Mesendoderm (in vitro differentiated cells): ENCODE data around the gene BTBD18.

ENCODE experiments used
- DNase-seq: peaks from one replicate; pipeline ENCODE4 v3.0.0; 2013
- H2AK5ac ChIP-seq: 2 replicates; pipeline ENCODE4 v1.6.1; 2013; ENCODE audit warnings: low read length, inconsistent platforms
- H2BK120ac ChIP-seq: 2 replicates; pipeline ENCODE4 v1.6.1; 2013; ENCODE audit warnings: low read depth, mild to moderate bottlenecking, low read length, moderate library complexity, mixed read lengths
- H2BK15ac ChIP-seq: replicated peaks from 2 replicates; pipeline ENCODE4 v1.6.1; 2013; ENCODE audit warnings: low read depth, mild to moderate bottlenecking, moderate library complexity
- H2BK5ac ChIP-seq: 2 replicates; pipeline ENCODE4 v1.6.1; 2013; ENCODE audit warnings: low read length, inconsistent platforms
- H3K18ac ChIP-seq: 2 replicates; pipeline ENCODE4 v1.6.1; 2013; ENCODE audit warnings: mild to moderate bottlenecking, low read length, mixed read lengths
- H3K23ac ChIP-seq: one replicate; pipeline ENCODE4 v1.6.1; 2013; ENCODE audit warnings: low read length
- H3K27ac ChIP-seq: 2 replicates; pipeline ENCODE4 v1.5.1; 2013; ENCODE audit warnings: low read depth, mild to moderate bottlenecking, inconsistent platforms, low read length, moderate library complexity
- H3K27me3 ChIP-seq: 2 replicates; pipeline ENCODE4 v1.6.1; 2013; ENCODE audit warnings: low read length, control low read depth, mild to moderate bottlenecking, inconsistent platforms; ENCODE audit not compliant: insufficient read depth, poor library complexity
- H3K36me3 ChIP-seq: 2 replicates; pipeline ENCODE4 v1.6.1; 2013; ENCODE audit warnings: low read length, inconsistent platforms; ENCODE audit not compliant: control insufficient read depth, insufficient read depth
- H3K4ac ChIP-seq: one replicate; pipeline ENCODE4 v1.6.1; 2013; ENCODE audit warnings: low read depth, mild to moderate bottlenecking, low read length, moderate library complexity
- H3K4me1 ChIP-seq: 2 replicates; pipeline ENCODE4 v1.6.1; 2013; ENCODE audit warnings: low read depth, low read length, inconsistent platforms; ENCODE audit not compliant: control insufficient read depth
- H3K4me2 ChIP-seq: 2 replicates; pipeline ENCODE4 v1.6.1; 2013; ENCODE audit warnings: low read length
- H3K4me3 ChIP-seq: 2 replicates; pipeline ENCODE4 v1.5.1; 2013; ENCODE audit warnings: mild to moderate bottlenecking, low read length
- H3K56ac ChIP-seq: one replicate; pipeline ENCODE4 v1.6.1; 2013; ENCODE audit warnings: low read length
- H3K79me1 ChIP-seq: 2 replicates; pipeline ENCODE4 v1.6.1; 2013; ENCODE audit warnings: low read length, inconsistent platforms
- H3K79me2 ChIP-seq: 2 replicates; pipeline ENCODE4 v1.6.1; 2013; ENCODE audit warnings: mild to moderate bottlenecking, low read length; ENCODE audit not compliant: control insufficient read depth, insufficient read depth
- H3K9ac ChIP-seq: 2 replicates; pipeline ENCODE4 v1.6.1; 2013; ENCODE audit warnings: low read length, inconsistent platforms
- H4K5ac ChIP-seq: one replicate; pipeline ENCODE4 v1.6.1; 2013; ENCODE audit warnings: low read length
- H4K8ac ChIP-seq: one replicate; pipeline ENCODE4 v1.6.1; 2013; ENCODE audit warnings: low read depth, mild to moderate bottlenecking, control low read depth, low read length, moderate library complexity
- WGBS: extraction: QIAGEN DNeasy Blood & Tissue Kit; methylation state at CpG from one replicate; pipeline ENCODE4 v1.1.7; 2013; ENCODE audit warnings: low lambda C conversion rate, missing lambda C conversion rate; ENCODE audit not compliant: insufficient coverage; ENCODE audit errors: extremely low coverage; 5-methylcytosine and 5-hydroxymethylcytosine counted together

The BTBD18 gene

DNA sequence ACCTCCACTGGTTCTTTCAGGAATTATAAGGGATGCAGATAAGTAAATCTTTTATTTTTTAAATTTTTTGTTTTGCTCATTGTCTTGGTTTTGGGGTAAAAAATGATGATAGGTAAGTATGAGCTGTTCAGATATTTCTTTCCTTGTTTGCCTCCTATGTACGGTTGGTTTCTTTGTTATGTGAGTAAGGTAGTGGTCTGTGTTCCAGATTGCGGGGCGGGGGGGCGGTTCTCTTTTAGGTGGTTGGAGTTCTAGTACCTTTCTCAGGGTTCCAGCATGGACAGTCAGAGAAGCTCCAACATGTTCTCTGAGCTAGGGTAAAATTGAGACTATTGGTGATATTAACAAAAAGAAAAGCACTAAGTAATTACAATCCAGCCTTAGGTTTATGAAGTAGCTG, 12.4 kb upstream of the BTBD18 start:
- Histone ChIP-seq H3K4me2 (peak overlapping the region; percentile 98), H3K4ac (no peak overlapping the region), H2AK5ac (no peak overlapping the region), H3K27me3 (no peaks in the 10 kb centered on the region), H3K23ac (no peak overlapping the region), H3K79me1 (no peaks in the 10 kb centered on the region), H3K18ac (no peak overlapping the region), H3K4me3 (peak overlapping the region; percentile 73), H3K27ac (no peak overlapping the region), H3K56ac (peak overlapping the region; percentile 88), H3K4me1 (peaks cover 5% of the 10 kb centered on the region), H2BK15ac (no peak overlapping the region), H4K5ac (no peak overlapping the region), H2BK120ac (no peak overlapping the region), H4K8ac (no peak overlapping the region), H3K36me3 (no peaks in the 10 kb centered on the region), H2BK5ac (no peak overlapping the region), H3K79me2 (peaks cover 65% of the 10 kb centered on the region), H3K9ac (peak overlapping the region; percentile 90)
- no CpG with 5 or more reads among the region's 4 CpGs for WGBS
- DNase-seq: no peak

DNA sequence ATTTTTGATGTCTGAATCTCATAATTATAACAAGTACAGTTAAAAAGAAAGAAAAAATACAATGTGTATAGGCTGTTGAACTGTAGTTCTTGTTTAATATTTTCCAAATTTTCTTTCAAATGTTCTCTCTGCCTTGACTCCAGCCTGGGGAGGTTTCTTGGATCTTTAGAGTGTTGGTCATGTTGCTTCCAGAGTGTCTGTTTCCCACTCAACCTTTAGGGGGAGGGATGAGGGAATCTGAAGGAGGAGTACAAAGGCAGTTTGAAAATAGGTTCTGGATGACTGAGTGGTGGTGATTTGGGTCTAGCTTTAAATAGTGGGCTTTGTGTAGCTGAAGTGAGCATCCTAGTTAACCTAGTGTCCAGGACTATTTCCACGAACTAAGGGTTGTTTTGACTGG, 11.9 kb upstream of the BTBD18 start:
- H3K4me1 ChIP-seq: peaks cover 5% of the 10 kb centered on the region
- WGBS: no CpG with 5 or more reads among the region's 1 CpG
- H2BK120ac ChIP-seq: no peak overlapping the region
- H4K5ac ChIP-seq: no peak overlapping the region
- H3K4me3 ChIP-seq: peak overlapping the region; percentile 73
- no peaks in the 10 kb centered on the region for H3K36me3 ChIP-seq
- H3K27ac ChIP-seq: no peak overlapping the region
- no peak overlapping the region for H4K8ac ChIP-seq
- H3K23ac ChIP-seq: no peak overlapping the region
- H2BK15ac ChIP-seq: no peak overlapping the region
- peak overlapping the region; percentile 90 for H3K9ac ChIP-seq
- H3K56ac ChIP-seq: peak overlapping the region; percentile 88
- H3K4ac ChIP-seq: no peak overlapping the region
- H3K79me1 ChIP-seq: no peaks in the 10 kb centered on the region
- peak; percentile 84 for DNase-seq
- H2AK5ac ChIP-seq: peak overlapping the region; percentile 66
- H3K4me2 ChIP-seq: peak overlapping the region; percentile 98
- peaks cover 61% of the 10 kb centered on the region for H3K79me2 ChIP-seq
- no peak overlapping the region for H2BK5ac ChIP-seq
- H3K27me3 ChIP-seq: no peaks in the 10 kb centered on the region
- no peak overlapping the region for H3K18ac ChIP-seq

DNA sequence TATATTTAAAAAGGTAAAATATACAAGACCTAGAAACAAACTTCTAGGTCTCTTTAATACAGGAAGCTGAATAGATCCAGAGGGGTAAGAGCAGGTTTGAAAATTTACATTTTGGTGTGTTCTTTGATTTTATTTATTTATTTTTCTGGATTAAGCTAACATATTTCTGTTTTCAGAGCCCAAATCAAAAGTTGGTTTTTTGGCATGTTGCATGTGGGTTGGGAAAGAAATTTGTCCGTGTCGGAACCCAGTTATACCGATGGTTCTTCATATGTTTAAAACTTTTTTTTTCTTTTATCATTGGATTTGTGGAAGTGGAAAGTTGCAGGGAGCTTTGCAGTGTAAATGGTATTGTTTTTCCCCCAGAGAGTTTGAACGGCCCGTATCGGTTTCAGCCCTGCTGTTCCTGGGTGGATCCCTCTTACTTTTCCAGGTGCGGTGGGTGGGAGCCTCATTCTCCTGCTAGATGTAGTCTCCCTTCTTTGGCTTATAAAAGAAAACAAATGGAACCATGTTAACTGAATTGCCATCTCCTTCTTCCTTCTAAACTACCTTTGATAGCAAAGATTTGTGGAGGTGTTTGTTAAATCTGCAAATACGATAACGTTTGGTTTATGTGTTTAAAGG, 10.7 kb upstream of the BTBD18 start:
- H3K36me3 ChIP-seq: no peaks in the 10 kb centered on the region
- no peak overlapping the region for H2BK120ac ChIP-seq
- no peak for DNase-seq
- no peak overlapping the region for H2BK5ac ChIP-seq
- H2AK5ac ChIP-seq: no peak overlapping the region
- H3K27ac ChIP-seq: no peak overlapping the region
- H3K56ac ChIP-seq: peak overlapping the region; percentile 79
- H4K5ac ChIP-seq: no peak overlapping the region
- H3K4me3 ChIP-seq: peak overlapping the region; percentile 69
- H3K79me1 ChIP-seq: no peaks in the 10 kb centered on the region
- no peaks in the 10 kb centered on the region for H3K27me3 ChIP-seq
- no peak overlapping the region for H2BK15ac ChIP-seq
- H3K79me2 ChIP-seq: peaks cover 51% of the 10 kb centered on the region
- WGBS: no CpG with 5 or more reads among the region's 9 CpGs
- H3K4ac ChIP-seq: no peak overlapping the region
- H3K18ac ChIP-seq: peak overlapping the region; percentile 87
- H3K4me1 ChIP-seq: peaks cover 5% of the 10 kb centered on the region
- peak overlapping the region; percentile 85 for H3K9ac ChIP-seq
- H4K8ac ChIP-seq: peak overlapping the region; percentile 76
- H3K23ac ChIP-seq: no peak overlapping the region
- H3K4me2 ChIP-seq: peak overlapping the region; percentile 18

DNA sequence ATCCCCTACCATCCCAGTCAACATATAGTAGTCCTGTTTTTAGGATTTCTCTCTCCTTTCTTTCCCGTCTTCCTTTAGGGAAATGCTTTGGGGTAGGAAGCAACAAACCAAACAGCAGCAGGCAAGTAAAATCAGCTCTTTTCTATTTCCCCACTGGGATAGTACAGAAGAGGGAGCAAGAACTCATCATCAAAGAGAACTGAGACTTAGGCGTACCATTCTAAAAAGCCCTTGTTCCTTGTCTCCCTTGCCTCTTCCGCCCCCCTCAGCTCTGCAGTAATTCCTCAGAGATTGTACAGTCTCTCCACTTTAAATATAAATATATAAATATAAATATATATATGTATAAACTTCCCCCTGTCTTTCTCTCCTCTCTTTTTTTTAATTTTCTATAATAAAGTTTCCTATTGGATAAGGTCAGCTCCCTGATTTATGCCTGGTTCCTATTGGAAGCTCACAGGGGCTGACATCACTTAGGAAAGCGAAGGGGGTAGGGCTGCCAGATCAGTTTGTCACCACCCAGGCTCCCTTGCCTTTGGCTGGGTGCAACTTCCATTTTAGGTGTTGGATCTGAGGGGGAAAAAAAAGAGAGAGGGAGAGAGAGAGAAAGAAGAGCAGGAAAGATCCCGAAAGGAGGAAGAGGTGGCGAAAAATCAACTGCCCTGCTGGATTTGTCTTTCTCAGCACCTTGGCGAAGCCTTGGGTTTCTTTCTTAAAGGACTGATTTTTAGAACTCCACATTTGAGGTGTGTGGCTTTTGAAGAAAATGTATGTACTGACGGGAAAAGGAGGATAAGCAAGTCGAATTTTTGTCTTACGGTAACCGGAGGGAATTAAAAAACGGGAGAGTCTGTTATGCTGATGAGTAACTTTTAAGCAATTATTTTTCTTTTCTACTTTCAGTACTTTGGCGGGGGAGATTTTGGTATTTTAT, 9.9 kb upstream of the BTBD18 start, which contains the start of gene CTNND1:
TSS of gene CTNND1 (plus strand) at position 502 of the 934 bp plus-strand sequence. CDS start 29,677 bp downstream, outside the sequence.
- DNase-seq: peak; percentile 99
- Histone ChIP-seq H3K4me2 (peak within 1 kb of the TSS; percentile 18), H3K56ac (peak within 1 kb of the TSS; percentile 85), H3K18ac (peak within 1 kb of the TSS; percentile 98), H3K27ac (peak within 1 kb of the TSS; percentile 98), H3K4me3 (peak within 1 kb of the TSS; percentile 69), H3K23ac (no peak within 1 kb of the TSS), H3K79me1 (no peaks in the 10 kb centered on the region), H3K4ac (peak within 1 kb of the TSS; percentile 91), H3K27me3 (no peaks in the 10 kb centered on the region), H3K4me1 (peaks cover 5% of the 10 kb centered on the region), H2BK120ac (peak within 1 kb of the TSS; percentile 23), H4K5ac (peak within 1 kb of the TSS; percentile 96), H3K9ac (peak within 1 kb of the TSS; percentile 85), H2BK15ac (peak within 1 kb of the TSS; percentile 85), H2BK5ac (peak within 1 kb of the TSS; percentile 33), H3K79me2 (peaks cover 43% of the 10 kb centered on the region), H3K36me3 (no peaks in the 10 kb centered on the region), H2AK5ac (no peak within 1 kb of the TSS), H4K8ac (peak within 1 kb of the TSS; percentile 76)
- no CpG with 5 or more reads among the region's 13 CpGs for whole genome bisulfite sequencing

DNA sequence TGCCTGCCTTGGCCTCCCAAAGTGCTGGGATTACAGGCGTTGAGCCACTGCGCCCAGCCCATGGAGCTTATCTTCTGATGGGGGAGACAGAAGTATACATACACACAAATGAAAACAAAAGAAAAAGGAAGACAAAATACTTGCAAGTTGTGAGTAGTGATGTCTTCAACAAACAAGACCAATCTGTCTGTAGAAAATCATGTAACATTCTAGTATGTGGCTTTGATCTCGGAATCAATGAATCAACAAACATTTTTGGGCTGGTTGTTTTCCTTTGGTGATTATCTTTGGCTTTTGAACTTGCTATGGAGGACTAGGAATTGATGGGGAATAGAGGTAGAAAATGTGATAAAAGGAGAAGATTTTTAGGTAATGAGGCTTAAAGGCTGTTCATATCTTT, 6.6 kb upstream of the BTBD18 start:
- Histone ChIP-seq H4K5ac (no peak overlapping the region), H2BK120ac (no peak overlapping the region), H2BK15ac (no peak overlapping the region), H3K9ac (no peak overlapping the region), H3K27me3 (no peaks in the 10 kb centered on the region), H3K36me3 (no peaks in the 10 kb centered on the region), H4K8ac (no peak overlapping the region), H3K79me1 (no peaks in the 10 kb centered on the region), H2AK5ac (no peak overlapping the region), H3K27ac (no peak overlapping the region), H3K56ac (no peak overlapping the region), H3K79me2 (peaks cover 10% of the 10 kb centered on the region), H3K23ac (no peak overlapping the region), H3K18ac (no peak overlapping the region), H3K4me2 (no peak overlapping the region), H3K4me1 (no peaks in the 10 kb centered on the region), H3K4ac (no peak overlapping the region), H2BK5ac (no peak overlapping the region), H3K4me3 (no peak overlapping the region)
- DNase-seq: no peak
- no CpG with 5 or more reads among the region's 3 CpGs for WGBS
